Adrenal gland (tissue), 12 donors: ENCODE measurements around the gene ITPRIPL1. TPM values are rescaled to one million over a fixed set of nuclear protein-coding genes. Genes with fewer than 3 reads are reported as not detected.

ENCODE experiments used
- DNase-seq, 7 donors: peaks; one replicate each; pipeline ENCODE4 v3.0.0-alpha.2; 2019 to 2020
- H3K27ac ChIP-seq, 5 donors: fragments of 200-600 bp; sonication (generic) in 4 of 5; 1 replicate in 3 of 5; 2 replicates in 2 of 5; pipeline versions ENCODE4 v1.5.1 to v1.8.0; 2016 to 2020; ENCODE audit warnings: mild to moderate bottlenecking in 1 of 5
- H3K27me3 ChIP-seq: fragments of 200-600 bp; 2 replicates; pipeline ENCODE4 v1.8.0; 2021
- H3K36me3 ChIP-seq, 2 donors: fragments of 200-600 bp; replicated peaks in 1 of 2; 1 replicate in 1 of 2; 2 replicates in 1 of 2; pipeline versions ENCODE4 v1.5.1 to v1.8.0; 2018 to 2022
- H3K4me1 ChIP-seq, 2 donors: fragments of 200-600 bp; replicated peaks in 1 of 2; 1 replicate in 1 of 2; 2 replicates in 1 of 2; pipeline versions ENCODE4 v1.5.1 to v1.8.0; 2018 to 2021
- H3K4me3 ChIP-seq, 4 donors: fragments of 200-600 bp; sonication (generic) in 3 of 4; one replicate each; pipeline ENCODE4 v1.5.1; 2016 to 2018
- H3K9me3 ChIP-seq, 3 donors: fragments of 200-600 bp; sonication (generic) in 1 of 3; replicated peaks in 1 of 3; 1 replicate in 2 of 3; 2 replicates in 1 of 3; pipeline versions ENCODE4 v1.5.1 to v1.8.0; 2016 to 2021
- POLR2A ChIP-seq, 2 donors: fragments of 450-650 bp; IDR thresholded peaks; one replicate each; pipeline ENCODE4 v1.6.1; 2017; ENCODE audit warnings: antibody characterized with exemption in 2 of 2, mild to moderate bottlenecking in 2 of 2, moderate library complexity in 1 of 2
- WGBS, 4 donors: extraction: QIAGEN DNeasy Blood & Tissue Kit in 2 of 4; methylation state at CpG; one replicate each; pipeline versions ENCODE4 v1.1.5 to v1.1.7; 2013 to 2017; 5-methylcytosine and 5-hydroxymethylcytosine counted together
- intact Hi-C, 2 donors: fragments of 100-400 bp; cut with DNase I; formaldehyde crosslinking; loops; one replicate each; pipeline versions ENCODE4 v1.14.1 to v1.15.0; 2022 to 2023
- polyA plus RNA-seq, 3 donors: library from polyadenylated mRNA; stranded (reverse); fragments of 200-250 nt in 2 of 3; fragments of 350-450 nt in 1 of 3; fragmentation: Illumina TruSeq in 1 of 3; extraction: RNeasy Lipid Tissue Mini Kit (QIAGEN cat#74804) in 1 of 3; gene quantifications; one replicate each; pipeline ENCODE4 v1.2.3, GENCODE V29; 2013 to 2014
- total RNA-seq, 9 donors: library from RNA; depleted of rRNA in 4 of 9; stranded (reverse); fragments of >200 nt in 4 of 9; fragments of 120-200 nt in 1 of 9; fragmentation: NEBNext Ultra II Directional in 1 of 9; extraction: Animal tissue kit (Norgen Biotek cat#: 25700) in 1 of 9; gene quantifications; one replicate each; pipeline versions ENCODE4 v1.1.0 to v1.2.4, GENCODE V29; 2013 to 2023
- TF ChIP-seq, protein P1 (sequence below), 6 experiments: fragments of 450-650 bp in 4 of 6; fragments of 200-600 bp in 2 of 6; sonication (generic) in 1 of 6; IDR thresholded peaks; 1 replicate in 5 of 6; 2 replicates in 1 of 6; pipeline versions ENCODE4 v1.5.1 to v1.8.0; 2016 to 2021; ENCODE audit warnings: antibody characterized with exemption in 6 of 6, mild to moderate bottlenecking in 2 of 6, moderate library complexity in 1 of 6
- donor health status: healthy with polysubstance abuse.
- donor health status: Bipolar disorder and iron deficiency.
- donor health status: DM: yes; HTN: yes; CAD: no.
- donor health status: DM: no; HTN: no; CAD: no.
- donor health status: DM: no; HTN: no; CAD: no.
- donor health status: DM: yes; HTN: yes; CAD: no.

The ITPRIPL1 gene
- total and polyA plus RNA-seq, 12 donors: 0.32 to 3.8 (median 0.81) TPM; not detected in 1

GRCh38 chr2:96345868-96346462 lies 20.8 kb downstream of the ITPRIPL1 start:
- Histone ChIP-seq H3K4me3 (no peak overlapping the region), H3K36me3 (no peaks in the 10 kb centered on the region), H3K27me3 (no peaks in the 10 kb centered on the region), H3K9me3 (no peaks in the 10 kb centered on the region), H3K27ac (no peak overlapping the region), H3K4me1 (peaks cover 0 to 9% of the 10 kb centered on the region in 2 donors)
- intact Hi-C loops: no loop called here
- no peak for DNase-seq
- 89 to 94% (median 93%) methylated on average over 6 of the region's 6 CpGs for WGBS, 4 donors
- no peak for TF ChIP-seq POLR2A (IDR thresholded peaks at IDR 0.05)
- TF ChIP-seq, protein P1, sequence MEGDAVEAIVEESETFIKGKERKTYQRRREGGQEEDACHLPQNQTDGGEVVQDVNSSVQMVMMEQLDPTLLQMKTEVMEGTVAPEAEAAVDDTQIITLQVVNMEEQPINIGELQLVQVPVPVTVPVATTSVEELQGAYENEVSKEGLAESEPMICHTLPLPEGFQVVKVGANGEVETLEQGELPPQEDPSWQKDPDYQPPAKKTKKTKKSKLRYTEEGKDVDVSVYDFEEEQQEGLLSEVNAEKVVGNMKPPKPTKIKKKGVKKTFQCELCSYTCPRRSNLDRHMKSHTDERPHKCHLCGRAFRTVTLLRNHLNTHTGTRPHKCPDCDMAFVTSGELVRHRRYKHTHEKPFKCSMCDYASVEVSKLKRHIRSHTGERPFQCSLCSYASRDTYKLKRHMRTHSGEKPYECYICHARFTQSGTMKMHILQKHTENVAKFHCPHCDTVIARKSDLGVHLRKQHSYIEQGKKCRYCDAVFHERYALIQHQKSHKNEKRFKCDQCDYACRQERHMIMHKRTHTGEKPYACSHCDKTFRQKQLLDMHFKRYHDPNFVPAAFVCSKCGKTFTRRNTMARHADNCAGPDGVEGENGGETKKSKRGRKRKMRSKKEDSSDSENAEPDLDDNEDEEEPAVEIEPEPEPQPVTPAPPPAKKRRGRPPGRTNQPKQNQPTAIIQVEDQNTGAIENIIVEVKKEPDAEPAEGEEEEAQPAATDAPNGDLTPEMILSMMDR (IDR thresholded peaks at IDR 0.05): no peak

- H3K36me3 ChIP-seq: no peaks in the 10 kb centered on the region
- H3K27ac ChIP-seq: no peak overlapping the region
- no peak for DNase-seq
- H3K4me1 ChIP-seq: peaks cover 0 to 1% of the 10 kb centered on the region in 2 donors
- no peaks in the 10 kb centered on the region for H3K27me3 ChIP-seq
- WGBS, 4 donors: 81 to 96% (median 95%) methylated on average over 1 of the region's 1 CpG
- intact Hi-C loops: no loop called here
- no peak overlapping the region for H3K4me3 ChIP-seq
- H3K9me3 ChIP-seq: no peaks in the 10 kb centered on the region
- TF ChIP-seq, protein P1 (IDR thresholded peaks at IDR 0.05): no peak
- no peak for TF ChIP-seq POLR2A (IDR thresholded peaks at IDR 0.05)
These were observed 22.3 kb downstream of the ITPRIPL1 start for GRCh38 chr2:96347395-96347794.

DNA sequence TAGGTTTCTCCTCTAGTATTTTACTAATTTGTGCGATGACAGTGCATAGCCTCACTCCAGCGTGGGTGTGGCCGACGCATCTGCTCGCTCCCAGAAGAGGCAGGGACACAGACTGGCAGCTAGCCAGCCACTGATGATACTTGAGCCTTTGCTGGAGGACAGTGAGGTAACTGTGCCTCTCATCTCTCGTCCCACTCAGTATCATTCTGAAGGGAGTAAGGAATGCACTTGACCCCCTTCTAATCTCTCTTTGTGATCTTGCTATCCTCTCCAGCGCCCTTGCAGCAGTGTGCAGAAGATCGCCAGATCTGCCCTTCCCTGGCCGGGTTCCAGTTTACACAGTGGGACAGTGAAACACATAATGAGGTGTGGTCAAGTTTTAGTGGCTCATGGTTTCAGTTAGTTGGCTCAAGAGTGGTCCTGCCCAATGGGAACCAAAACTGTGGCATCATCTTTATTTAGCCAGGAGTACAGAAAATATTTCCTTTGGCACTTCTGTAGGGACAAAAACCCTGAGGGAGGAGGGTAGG lies 28.0 kb downstream of the ITPRIPL1 start:
- 59 to 74% (median 69%) methylated on average over 7 to 9 of the region's 9 CpGs for WGBS, 4 donors
- no peaks in the 10 kb centered on the region for H3K36me3 ChIP-seq
- no peak overlapping the region for H3K4me3 ChIP-seq
- H3K27ac ChIP-seq: peak overlapping the region in 2 of 5 donors; percentile 64 to 77
- no peaks in the 10 kb centered on the region for H3K9me3 ChIP-seq
- intact Hi-C loops: no loop called here
- TF ChIP-seq, protein P1 (IDR thresholded peaks at IDR 0.05): no peak
- no peak for TF ChIP-seq POLR2A (IDR thresholded peaks at IDR 0.05)
- peaks cover 0 to 7% of the 10 kb centered on the region in 2 donors for H3K4me1 ChIP-seq
- peak in 6 of 7 donors; percentile 45 to 81 (median 56) for DNase-seq
- no peaks in the 10 kb centered on the region for H3K27me3 ChIP-seq

GRCh38 chr2:96353606-96354101 lies 28.5 kb downstream of the ITPRIPL1 start:
- peak overlapping the region in 2 of 5 donors; percentile 64 to 77 for H3K27ac ChIP-seq
- H3K4me1 ChIP-seq: peaks cover 0 to 7% of the 10 kb centered on the region in 2 donors
- WGBS, 4 donors: 56 to 71% (median 62%) methylated on average over 4 of the region's 4 CpGs
- DNase-seq: no peak
- no peaks in the 10 kb centered on the region for H3K9me3 ChIP-seq
- intact Hi-C loops: no loop called here
- no peaks in the 10 kb centered on the region for H3K36me3 ChIP-seq
- H3K27me3 ChIP-seq: no peaks in the 10 kb centered on the region
- TF ChIP-seq, protein P1 (IDR thresholded peaks at IDR 0.05): no peak
- no peak for TF ChIP-seq POLR2A (IDR thresholded peaks at IDR 0.05)
- no peak overlapping the region for H3K4me3 ChIP-seq
